GM23338 (cell line): Measurements from ENCODE around the gene SLC25A39. TPM values are rescaled to one million over a fixed set of nuclear protein-coding genes. Genes with fewer than 3 reads are reported as not detected.

Experiments used
- ATAC-seq: fragments of 200-7000 bp; cut with Tn5 transposase; 3 replicates; pipeline ENCODE4 v1.9.1; 2020
- DNase-seq: peaks from one replicate; pipeline ENCODE4 v3.0.0-alpha.2; 2015; ENCODE audit warnings: low spot score
- H2AFZ ChIP-seq: fragments of 200-600 bp; sonication (generic); 2 replicates; pipeline ENCODE4 v1.8.0; 2016; ENCODE audit warnings: antibody characterized with exemption, mild to moderate bottlenecking, moderate library complexity
- H3F3A ChIP-seq: fragments of 200-600 bp; sonication (generic); replicated peaks from 2 replicates; pipeline ENCODE4 v1.8.0; 2017; ENCODE audit warnings: antibody characterized with exemption, mixed run types, low read depth
- H3K27ac ChIP-seq: fragments of 200-600 bp; sonication (generic); 2 replicates; pipeline ENCODE4 v1.6.1; 2016; ENCODE audit warnings: low read depth
- H3K27me3 ChIP-seq: fragments of 200-600 bp; sonication (generic); 2 replicates; pipeline ENCODE4 v1.8.0; 2016; ENCODE audit warnings: mild to moderate bottlenecking, mixed run types, moderate library complexity; ENCODE audit not compliant: insufficient read depth
- H3K36me3 ChIP-seq: fragments of 200-600 bp; sonication (generic); 2 replicates; pipeline ENCODE4 v1.8.0; 2016; ENCODE audit warnings: mild to moderate bottlenecking; ENCODE audit not compliant: insufficient read depth
- H3K4me1 ChIP-seq: fragments of 200-600 bp; sonication (generic); 2 replicates; pipeline ENCODE4 v1.8.0; 2016; ENCODE audit warnings: mild to moderate bottlenecking, moderate library complexity; ENCODE audit not compliant: insufficient read depth
- H3K4me2 ChIP-seq: fragments of 200-600 bp; sonication (generic); 2 replicates; pipeline ENCODE4 v1.7.1; 2017; ENCODE audit warnings: mixed run types
- H3K4me3 ChIP-seq: fragments of 200-600 bp; sonication (generic); 2 replicates; pipeline ENCODE4 v1.6.1; 2016; ENCODE audit warnings: mixed run types
- H3K79me2 ChIP-seq: fragments of 200-600 bp; sonication (generic); replicated peaks from 2 replicates; pipeline ENCODE4 v1.8.0; 2017; ENCODE audit warnings: mild to moderate bottlenecking; ENCODE audit not compliant: insufficient read depth
- H3K9me2 ChIP-seq: fragments of 200-600 bp; sonication (generic); 2 replicates; pipeline ENCODE4 v1.8.0; 2017; ENCODE audit not compliant: insufficient read depth
- H4K20me1 ChIP-seq: fragments of 200-600 bp; sonication (generic); replicated peaks from 2 replicates; pipeline ENCODE4 v1.8.0; 2017; ENCODE audit warnings: mild to moderate bottlenecking; ENCODE audit not compliant: insufficient read depth
- H3K27ac Mint-ChIP-seq: 2 replicates; pipeline ENCODE4 v1.8.0; 2020; ENCODE audit warnings: inconsistent platforms, mild to moderate bottlenecking, moderate library complexity, mixed read lengths
- H3K27me3 Mint-ChIP-seq: 3 replicates; pipeline ENCODE4 v1.8.0; 2022; ENCODE audit warnings: low read depth, mild to moderate bottlenecking, moderate library complexity, mixed read lengths, inconsistent platforms; ENCODE audit not compliant: insufficient read depth, poor library complexity
- H3K36me3 Mint-ChIP-seq: 3 replicates; pipeline ENCODE4 v1.8.0; 2021; ENCODE audit warnings: low read depth, mild to moderate bottlenecking, inconsistent platforms, moderate library complexity, mixed read lengths
- H3K4me1 Mint-ChIP-seq: 3 replicates; pipeline ENCODE4 v1.8.0; 2020; ENCODE audit warnings: mild to moderate bottlenecking, inconsistent platforms, mixed read lengths
- H3K4me3 Mint-ChIP-seq: 3 replicates; pipeline ENCODE4 v1.8.0; 2021; ENCODE audit warnings: moderate library complexity, mild to moderate bottlenecking, inconsistent platforms, mixed read lengths
- H3K9me3 Mint-ChIP-seq: 3 replicates; pipeline ENCODE4 v1.8.0; 2020; ENCODE audit warnings: moderate library complexity, mild to moderate bottlenecking, inconsistent platforms, mixed read lengths
- CREB1 ChIP-seq: fragments of 250-450 bp; sonication (Bioruptor Pico); IDR thresholded peaks from 2 replicates; pipeline ENCODE4 v1.5.0; 2020; ENCODE audit warnings: low read depth, mild to moderate bottlenecking, moderate library complexity
- CTCF ChIP-seq, 2 experiments: fragments of 200-600 bp in 1 of 2; sonication (generic) in 1 of 2; conservative IDR thresholded peaks; 2 replicates each; pipeline versions ENCODE4 v1.5.1 to v1.6.1; 2016 to 2017; ENCODE audit warnings: antibody characterized with exemption in 2 of 2, low read depth in 2 of 2, mild to moderate bottlenecking in 2 of 2, moderate library complexity in 1 of 2
- ETS1 ChIP-seq: IDR thresholded peaks from 2 replicates; pipeline ENCODE4 v1.6.1; 2016; ENCODE audit warnings: antibody characterized with exemption
- EZH2 ChIP-seq: fragments of 200-600 bp; sonication (generic); IDR thresholded peaks from one replicate; pipeline ENCODE4 v1.8.0; 2017; ENCODE audit warnings: antibody characterized with exemption, mild to moderate bottlenecking, low read depth; ENCODE audit not compliant: unreplicated experiment
- EZH2phosphoT487 ChIP-seq: fragments of 200-600 bp; sonication (generic); IDR thresholded peaks from one replicate; pipeline ENCODE4 v1.8.1; 2018; ENCODE audit warnings: antibody characterized with exemption; ENCODE audit not compliant: unreplicated experiment
- JUNB ChIP-seq: IDR thresholded peaks from one replicate; pipeline ENCODE4 v1.6.1; 2016; ENCODE audit warnings: antibody characterized with exemption; ENCODE audit not compliant: unreplicated experiment
- NANOG ChIP-seq: IDR thresholded peaks from 2 replicates; pipeline ENCODE4 v1.6.1; 2016; ENCODE audit warnings: antibody characterized with exemption, borderline replicate concordance
- POLR2AphosphoS5 ChIP-seq: IDR thresholded peaks from 2 replicates; pipeline ENCODE4 v1.6.1; 2016; ENCODE audit warnings: antibody characterized with exemption, low read depth
- REST ChIP-seq: IDR thresholded peaks from one replicate; pipeline ENCODE4 v1.6.1; 2018; ENCODE audit warnings: antibody characterized with exemption; ENCODE audit not compliant: unreplicated experiment
- STAT1 ChIP-seq: IDR thresholded peaks from one replicate; pipeline ENCODE4 v1.6.1; 2016; ENCODE audit warnings: antibody characterized with exemption; ENCODE audit not compliant: unreplicated experiment
- ZNF114 ChIP-seq: fragments of 250-450 bp; sonication (Bioruptor Pico); IDR thresholded peaks from 2 replicates; pipeline ENCODE4 v1.5.0; 2020; ENCODE audit warnings: mild to moderate bottlenecking, moderate library complexity
- ZNF331 ChIP-seq: fragments of 250-450 bp; sonication (Bioruptor Pico); IDR thresholded peaks from 2 replicates; pipeline ENCODE4 v1.5.0; 2020; ENCODE audit warnings: low read depth, mild to moderate bottlenecking, moderate library complexity
- ZNF462 ChIP-seq: fragments of 250-450 bp; sonication (Bioruptor Pico); IDR thresholded peaks from 2 replicates; pipeline ENCODE4 v1.5.0; 2020; ENCODE audit warnings: mild to moderate bottlenecking, moderate library complexity
- polyA plus RNA-seq: library from polyadenylated mRNA; unstranded; fragments of >200 nt; fragmentation: Nextera tagmentation; extraction: Ambion mirVana; gene quantifications from 2 replicates; pipeline ENCODE4 v1.2.1, GENCODE V29; 2016
- total RNA-seq: library from RNA; depleted of rRNA; stranded (reverse); fragments of >200 nt; shearing (Covaris generic); gene quantifications from 2 replicates; pipeline ENCODE4 v1.2.3, GENCODE V29; 2014

The SLC25A39 gene
- total and polyA plus RNA-seq, 2 experiments from 2014 or later, result 184 to 202 TPM

GRCh38 chr17:44346064-44346844 is 21.6 kb upstream of the SLC25A39 start:
- no peak overlapping the region for H2AFZ ChIP-seq
- no peaks in the 10 kb centered on the region for H4K20me1 ChIP-seq
- Mint-ChIP-seq H3K27me3 (peaks cover 15% of the 10 kb centered on the region), H3K4me1 (peaks cover 8% of the 10 kb centered on the region; the same call in 2 of the 3 replicates), H3K36me3 (no peaks in the 10 kb centered on the region), H3K4me3 (peak overlapping the region; percentile 93), H3K27ac (no peak overlapping the region), H3K9me3 (peaks cover 3% of the 10 kb centered on the region; the same call in 1 of the 3 replicates)
- no peaks in the 10 kb centered on the region for H3K27me3 ChIP-seq
- H3K79me2 ChIP-seq, result peaks cover 4% of the 10 kb centered on the region; the same call in 1 of the 2 replicates
- H3K4me2 ChIP-seq, result peak overlapping the region; percentile 93
- no peak for DNase-seq
- TF ChIP-seq POLR2AphosphoS5 (no peak), ETS1 (no peak), ZNF114 (CRISPR knock-in tag) (no peak), JUNB (no peak), ZNF462 (CRISPR knock-in tag) (no peak), CREB1 (CRISPR knock-in tag) (no peak), ZNF331 (CRISPR knock-in tag) (no peak), STAT1 (no peak), CTCF (conservative IDR thresholded peaks at IDR 0.05; ENCODE audit: low read depth in 2 of 2) (no peak), EZH2 (no peak), REST (no peak), EZH2phosphoT487 (no peak), NANOG (no peak)
- peak overlapping the region; percentile 63 for H3K4me3 ChIP-seq
- no peak overlapping the region for H3K27ac ChIP-seq
- H3K9me2 ChIP-seq, result no peaks in the 10 kb centered on the region
- no peak for ATAC-seq
- H3K36me3 ChIP-seq, result no peaks in the 10 kb centered on the region
- H3F3A ChIP-seq, result 0 out of 2 replicates have a peak, but pooled peaks cover 3% of the 10 kb centered on the region
- peaks cover 4% of the 10 kb centered on the region; the same call in 1 of the 2 replicates for H3K4me1 ChIP-seq
